Caco-2 (cell line): ENCODE results near the gene ZDHHC12. TPM values are rescaled to one million over a fixed set of nuclear protein-coding genes. Genes with fewer than 3 reads are reported as not detected.

Source experiments
- BruUV-seq: library from RNA; stranded (reverse); fragments of 400-500 nt; replicated peaks from 2 replicates; lab custom pipeline; 2021; lab: Mats Ljungman, UMichigan
- CTCF ChIA-PET: fragments of 300-600 bp; sonication (Branson Sonifier 250); formaldehyde crosslinking; loops from one replicate; lab custom pipeline; 2022; ENCODE audit warnings: antibody characterized with exemption; lab: Charles Lee
- POLR2A ChIA-PET: fragments of 300-600 bp; sonication (Branson Sonifier 250); formaldehyde crosslinking; loops from one replicate; lab custom pipeline; 2022; ENCODE audit warnings: antibody characterized with exemption; lab: Charles Lee
- DNase-seq, 2 experiments: peaks; one replicate each; pipeline versions ENCODE4 v3.0.0 to v3.0.0-alpha.2; 2020 to 2022
- H3K27me3 ChIP-seq: replicated peaks from 2 replicates; pipeline ENCODE4 v1.6.0; 2011; ENCODE audit warnings: low read length; ENCODE audit not compliant: control insufficient read depth, insufficient read depth
- H3K36me3 ChIP-seq: 2 replicates; pipeline ENCODE4 v1.5.1; 2011; ENCODE audit warnings: low read length; ENCODE audit not compliant: control insufficient read depth, insufficient read depth
- H3K4me1 ChIP-seq: fragments of 250-450 bp; sonication (Bioruptor Pico); 2 replicates; pipeline ENCODE4 v1.5.1; 2020; ENCODE audit warnings: mild to moderate bottlenecking
- H3K4me3 ChIP-seq: 2 replicates; pipeline ENCODE4 v1.5.1; 2011; ENCODE audit warnings: low read depth, mild to moderate bottlenecking, control low read depth, low read length
- H3K9me3 ChIP-seq: fragments of 250-450 bp; sonication (Bioruptor Pico); 2 replicates; pipeline ENCODE4 v1.5.1; 2020; ENCODE audit warnings: mild to moderate bottlenecking, moderate library complexity
- H3K27ac Mint-ChIP-seq: one replicate; pipeline ENCODE4 v1.8.0; 2022; ENCODE audit warnings: mixed read lengths; ENCODE audit not compliant: unreplicated experiment
- H3K27me3 Mint-ChIP-seq: one replicate; pipeline ENCODE4 v1.8.0; 2022; ENCODE audit warnings: mixed read lengths; ENCODE audit not compliant: insufficient read depth, unreplicated experiment
- H3K36me3 Mint-ChIP-seq: one replicate; pipeline ENCODE4 v1.8.0; 2022; ENCODE audit warnings: mild to moderate bottlenecking, mixed read lengths; ENCODE audit not compliant: insufficient read depth, unreplicated experiment
- H3K4me1 Mint-ChIP-seq: one replicate; pipeline ENCODE4 v1.8.0; 2022; ENCODE audit warnings: low read depth, mixed read lengths; ENCODE audit not compliant: unreplicated experiment
- H3K4me3 Mint-ChIP-seq: one replicate; pipeline ENCODE4 v1.8.0; 2022; ENCODE audit warnings: mild to moderate bottlenecking, moderate library complexity, mixed read lengths; ENCODE audit not compliant: unreplicated experiment
- H3K9me3 Mint-ChIP-seq: one replicate; pipeline ENCODE4 v1.8.0; 2022; ENCODE audit warnings: mixed read lengths; ENCODE audit not compliant: unreplicated experiment
- intact Hi-C: fragments of 100-400 bp; cut with micrococcal nuclease; formaldehyde crosslinking; loops from one replicate; pipeline ENCODE4 v1.10.0; 2022; ENCODE audit not compliant: unreplicated experiment
- total RNA-seq: library from RNA; stranded (reverse); gene quantifications from 2 replicates; pipeline ENCODE4 v1.2.3, GENCODE V29; 2022
- TF ChIP-seq, protein P1 (sequence below), 2 experiments: fragments of 200-600 bp in 1 of 2; IDR thresholded peaks; 1 replicate in 1 of 2; 2 replicates in 1 of 2; pipeline versions ENCODE4 v1.5.1 to v1.8.0; 2011 to 2022; ENCODE audit warnings: antibody characterized with exemption in 1 of 2, control low read depth in 1 of 2, inconsistent platforms in 1 of 2, low read depth in 1 of 2, low read length in 1 of 2, mild to moderate bottlenecking in 1 of 2, moderate library complexity in 1 of 2; ENCODE audit not compliant: insufficient read depth in 1 of 2, severe bottlenecking in 1 of 2, unreplicated experiment in 1 of 2

Gene ZDHHC12
- total RNA-seq, 1 experiment from 2014 or later = 73.7 TPM

DNA sequence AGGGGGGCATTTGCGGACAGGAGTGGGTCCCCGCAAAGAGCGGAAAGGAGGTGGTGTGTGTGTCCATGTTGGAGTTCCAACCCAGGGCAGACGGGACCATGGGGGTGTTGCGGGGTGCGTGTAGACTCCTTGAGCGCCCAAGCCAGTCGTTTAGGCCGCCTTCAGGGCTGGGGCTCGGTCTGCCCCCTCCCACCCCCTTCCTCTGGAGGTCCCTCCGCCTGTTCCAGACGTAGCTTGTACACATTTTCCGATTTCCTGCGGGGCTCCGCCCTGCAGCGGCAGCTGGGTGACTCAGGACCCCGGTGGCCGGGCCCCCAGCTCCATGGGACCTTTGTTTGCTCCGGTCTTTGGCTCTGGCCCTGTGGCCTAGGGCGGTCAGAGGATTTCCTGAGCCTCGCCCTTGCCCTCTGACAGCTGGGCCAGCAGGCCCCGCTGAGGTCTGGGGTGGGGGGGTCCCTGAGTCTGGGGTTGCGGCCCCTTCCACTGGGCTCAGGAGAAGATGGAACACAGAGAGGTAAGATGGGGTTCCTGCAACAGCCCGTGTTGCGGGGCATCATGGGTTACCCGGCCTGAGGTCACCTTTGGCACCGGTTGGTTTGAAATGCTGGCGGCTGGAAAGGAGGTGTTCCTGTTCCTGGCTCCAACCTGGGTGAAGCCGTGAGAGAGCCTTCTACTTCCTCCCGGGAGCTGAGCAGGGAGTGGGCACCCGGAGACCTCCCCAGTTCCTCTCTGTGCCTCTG is 20.1 kb downstream of the ZDHHC12 start:
- intact Hi-C loops = no loop called here
- Histone ChIP-seq H3K4me1 (no peaks in the 10 kb centered on the region), H3K36me3 (no peaks in the 10 kb centered on the region), H3K4me3 (no peak overlapping the region), H3K27me3 (no peaks in the 10 kb centered on the region), H3K9me3 (no peaks in the 10 kb centered on the region)
- POLR2A ChIA-PET = no interaction called here
- no TSS peak for BruUV-seq
- H3K27me3 Mint-ChIP-seq = no peaks in the 10 kb centered on the region
- H3K9me3 Mint-ChIP-seq = no peaks in the 10 kb centered on the region
- H3K36me3 Mint-ChIP-seq = peaks cover 21% of the 10 kb centered on the region
- H3K4me3 Mint-ChIP-seq = no peak overlapping the region
- TF ChIP-seq, protein P1, sequence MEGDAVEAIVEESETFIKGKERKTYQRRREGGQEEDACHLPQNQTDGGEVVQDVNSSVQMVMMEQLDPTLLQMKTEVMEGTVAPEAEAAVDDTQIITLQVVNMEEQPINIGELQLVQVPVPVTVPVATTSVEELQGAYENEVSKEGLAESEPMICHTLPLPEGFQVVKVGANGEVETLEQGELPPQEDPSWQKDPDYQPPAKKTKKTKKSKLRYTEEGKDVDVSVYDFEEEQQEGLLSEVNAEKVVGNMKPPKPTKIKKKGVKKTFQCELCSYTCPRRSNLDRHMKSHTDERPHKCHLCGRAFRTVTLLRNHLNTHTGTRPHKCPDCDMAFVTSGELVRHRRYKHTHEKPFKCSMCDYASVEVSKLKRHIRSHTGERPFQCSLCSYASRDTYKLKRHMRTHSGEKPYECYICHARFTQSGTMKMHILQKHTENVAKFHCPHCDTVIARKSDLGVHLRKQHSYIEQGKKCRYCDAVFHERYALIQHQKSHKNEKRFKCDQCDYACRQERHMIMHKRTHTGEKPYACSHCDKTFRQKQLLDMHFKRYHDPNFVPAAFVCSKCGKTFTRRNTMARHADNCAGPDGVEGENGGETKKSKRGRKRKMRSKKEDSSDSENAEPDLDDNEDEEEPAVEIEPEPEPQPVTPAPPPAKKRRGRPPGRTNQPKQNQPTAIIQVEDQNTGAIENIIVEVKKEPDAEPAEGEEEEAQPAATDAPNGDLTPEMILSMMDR (IDR thresholded peaks at IDR 0.05; ENCODE audit: insufficient read depth in 1 of 2, low read depth in 1 of 2, low read length in 1 of 2, severe bottlenecking in 1 of 2, unreplicated experiment in 1 of 2) = no peak
- H3K27ac Mint-ChIP-seq = no peak overlapping the region
- CTCF ChIA-PET = no interaction called here
- peak in 1 of 2 experiments; percentile 31 for DNase-seq
- no peaks in the 10 kb centered on the region for H3K4me1 Mint-ChIP-seq

DNA sequence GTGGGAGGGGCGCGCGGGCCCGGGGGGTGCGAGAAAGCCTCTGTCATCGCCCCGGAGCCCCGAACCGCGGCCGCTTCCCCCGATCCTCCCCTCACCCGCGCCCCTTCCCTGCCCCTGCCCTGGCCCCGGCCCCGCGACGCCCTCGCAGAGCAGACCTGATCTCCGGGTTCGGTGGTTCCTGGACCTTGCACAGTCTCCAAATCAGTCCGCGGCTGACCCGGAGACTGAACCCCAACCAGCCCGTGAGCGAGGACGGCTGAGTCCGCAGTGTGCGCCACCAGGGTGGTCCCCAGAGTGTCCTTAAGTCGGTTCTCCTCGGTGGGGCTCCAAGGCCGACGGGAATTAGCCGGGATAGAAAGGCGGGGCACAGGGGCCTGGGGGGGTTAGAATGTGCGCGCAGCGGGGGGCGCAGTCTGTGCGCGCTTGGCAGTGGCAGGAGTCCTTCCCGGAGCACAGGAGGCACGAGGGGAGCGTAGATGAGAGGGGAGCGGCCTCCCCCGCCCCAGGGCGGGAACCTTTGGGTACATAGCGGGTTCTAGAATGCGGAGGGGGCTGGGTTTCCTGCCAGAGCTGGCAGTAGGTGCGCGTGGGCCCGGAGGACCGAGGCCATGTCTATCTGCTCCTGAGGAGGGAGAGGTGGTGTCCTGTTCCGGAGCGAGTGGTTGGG is 20.8 kb downstream of the ZDHHC12 start:
- no peaks in the 10 kb centered on the region for H3K9me3 Mint-ChIP-seq
- H3K9me3 ChIP-seq = no peaks in the 10 kb centered on the region
- peaks cover 27% of the 10 kb centered on the region for H3K36me3 Mint-ChIP-seq
- no peak overlapping the region for H3K4me3 Mint-ChIP-seq
- no peaks in the 10 kb centered on the region for H3K27me3 ChIP-seq
- BruUV-seq = no TSS peak
- TF ChIP-seq, protein P1 (IDR thresholded peaks at IDR 0.05; ENCODE audit: insufficient read depth in 1 of 2, low read depth in 1 of 2, low read length in 1 of 2, severe bottlenecking in 1 of 2, unreplicated experiment in 1 of 2) = no peak
- H3K36me3 ChIP-seq = no peaks in the 10 kb centered on the region
- POLR2A ChIA-PET = no interaction called here
- H3K4me3 ChIP-seq = peak overlapping the region; percentile 16
- no peaks in the 10 kb centered on the region for H3K4me1 Mint-ChIP-seq
- no peaks in the 10 kb centered on the region for H3K4me1 ChIP-seq
- H3K27me3 Mint-ChIP-seq = no peaks in the 10 kb centered on the region
- intact Hi-C loops = no loop called here
- peak in 1 of 2 experiments; percentile 31 for DNase-seq
- no peak overlapping the region for H3K27ac Mint-ChIP-seq
- CTCF ChIA-PET = no interaction called here

DNA sequence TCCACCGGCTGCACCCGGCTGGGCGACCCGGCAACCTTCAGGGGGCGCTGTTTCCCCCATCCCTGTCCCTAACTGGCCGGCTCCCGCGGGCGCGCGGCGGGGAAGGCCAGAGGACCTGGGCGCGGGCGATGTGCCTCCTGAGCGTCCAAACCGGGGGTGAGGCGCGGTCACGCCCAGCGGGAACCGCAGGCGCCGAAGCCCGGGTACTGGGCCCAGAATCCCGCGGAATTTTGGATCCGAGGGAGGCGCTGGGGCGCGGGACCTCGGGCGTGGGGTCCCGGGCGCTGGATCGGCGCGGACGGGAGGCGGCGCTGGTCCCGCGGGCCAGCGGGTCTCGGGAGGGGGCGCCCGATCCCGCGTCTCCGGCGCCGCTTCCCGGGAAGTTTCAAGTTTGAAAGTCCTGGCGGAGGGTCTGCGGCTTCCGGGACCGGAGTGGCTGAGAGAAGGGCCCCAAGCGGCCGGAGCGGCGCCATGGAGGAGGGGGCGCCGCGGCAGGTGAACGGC is 21.4 kb downstream of the ZDHHC12 start, which contains the start of gene PKN3:
Gene PKN3, plus strand, starts transcription at position 59 of the 504 bp plus-strand sequence. Its CDS starts 413 bp downstream, at position 472.
- Histone ChIP-seq H3K4me1 (no peaks in the 10 kb centered on the region), H3K27me3 (no peaks in the 10 kb centered on the region), H3K9me3 (no peaks in the 10 kb centered on the region), H3K36me3 (no peaks in the 10 kb centered on the region), H3K4me3 (peak within 1 kb of the TSS; percentile 26)
- peaks cover under 1% of the 10 kb centered on the region for H3K4me1 Mint-ChIP-seq
- no peaks in the 10 kb centered on the region for H3K27me3 Mint-ChIP-seq
- H3K36me3 Mint-ChIP-seq = peaks cover 32% of the 10 kb centered on the region
- CTCF ChIA-PET = interaction anchor here (1.0 kb wide), 1 partner anchor 22 kb away, joined by 4 read pairs; the partner anchor contains the start of gene ZDHHC12
- no peaks in the 10 kb centered on the region for H3K9me3 Mint-ChIP-seq
- BruUV-seq = no TSS peak
- POLR2A ChIA-PET = no interaction called here
- peak; percentile 50 to 68 for DNase-seq
- TF ChIP-seq, protein P1 (IDR thresholded peaks at IDR 0.05; ENCODE audit: insufficient read depth in 1 of 2, low read depth in 1 of 2, low read length in 1 of 2, severe bottlenecking in 1 of 2, unreplicated experiment in 1 of 2) = peak; percentile 50 to 51
- H3K4me3 Mint-ChIP-seq = peak within 1 kb of the TSS; percentile 42
- H3K27ac Mint-ChIP-seq = no peak within 1 kb of the TSS
- intact Hi-C loops = no loop called here
